H9 (cell line): ENCODE measurements around the gene GALNS. TPM values are rescaled to one million over a fixed set of nuclear protein-coding genes. Genes with fewer than 3 reads are reported as not detected.

Experiments used
- DNase-seq: peaks from one replicate; pipeline ENCODE4 v3.0.0-alpha.2; 2017
- H2AFZ ChIP-seq: one replicate; pipeline ENCODE4 v1.6.1; 2013; ENCODE audit warnings: mild to moderate bottlenecking, low read length, control low read depth, moderate library complexity
- H2AK5ac ChIP-seq: 2 replicates; pipeline ENCODE4 v1.6.1; 2013; ENCODE audit warnings: low read length, control low read depth, mixed read lengths; ENCODE audit not compliant: insufficient read length
- H2BK120ac ChIP-seq: one replicate; pipeline ENCODE4 v1.6.1; 2013; ENCODE audit warnings: low read depth, mild to moderate bottlenecking, low read length, control low read depth, inconsistent platforms; ENCODE audit not compliant: poor library complexity, severe bottlenecking
- H2BK12ac ChIP-seq: 2 replicates; pipeline ENCODE4 v1.6.1; 2013; ENCODE audit warnings: low read length, control low read depth, mixed read lengths, low read depth; ENCODE audit not compliant: insufficient read length
- H2BK15ac ChIP-seq: 2 replicates; pipeline ENCODE4 v1.6.1; 2013; ENCODE audit warnings: low read depth, low read length, control low read depth
- H2BK20ac ChIP-seq: one replicate; pipeline ENCODE4 v1.6.1; 2013; ENCODE audit warnings: low read depth, mild to moderate bottlenecking, low read length, control low read depth, inconsistent platforms; ENCODE audit not compliant: poor library complexity, severe bottlenecking
- H2BK5ac ChIP-seq: 2 replicates; pipeline ENCODE4 v1.6.1; 2013; ENCODE audit warnings: low read length, control low read depth, mixed read lengths; ENCODE audit not compliant: insufficient read length
- H3K14ac ChIP-seq: 2 replicates; pipeline ENCODE4 v1.6.1; 2013; ENCODE audit warnings: low read length, control low read depth; ENCODE audit not compliant: insufficient read depth
- H3K18ac ChIP-seq: 2 replicates; pipeline ENCODE4 v1.6.1; 2013; ENCODE audit warnings: low read depth, mild to moderate bottlenecking, mixed read lengths, low read length, control low read depth; ENCODE audit not compliant: insufficient read length
- H3K23ac ChIP-seq: 2 replicates; pipeline ENCODE4 v1.6.1; 2013; ENCODE audit warnings: low read length, control low read depth, mixed read lengths, low read depth; ENCODE audit not compliant: insufficient read length
- H3K23me2 ChIP-seq: 2 replicates; pipeline ENCODE4 v1.6.1; 2013; ENCODE audit warnings: low read depth, mild to moderate bottlenecking, mixed read lengths, low read length, control low read depth; ENCODE audit not compliant: insufficient read length, poor library complexity, severe bottlenecking
- H3K27ac ChIP-seq: 2 replicates; pipeline ENCODE4 v1.5.1; 2013; ENCODE audit warnings: low read length, control low read depth, mixed read lengths, low read depth; ENCODE audit not compliant: insufficient read length
- H3K27me3 ChIP-seq: 2 replicates; pipeline ENCODE4 v1.6.1; 2013; ENCODE audit warnings: low read length, control low read depth, inconsistent platforms; ENCODE audit not compliant: insufficient read depth
- H3K4ac ChIP-seq: 2 replicates; pipeline ENCODE4 v1.6.1; 2013; ENCODE audit warnings: low read depth, mild to moderate bottlenecking, control low read depth, inconsistent platforms, low read length, moderate library complexity
- H3K4me1 ChIP-seq: 2 replicates; pipeline ENCODE4 v1.6.1; 2013; ENCODE audit warnings: low read length, control low read depth, inconsistent platforms; ENCODE audit not compliant: insufficient read depth
- H3K4me2 ChIP-seq: 2 replicates; pipeline ENCODE4 v1.6.1; 2013; ENCODE audit warnings: low read length, control low read depth, mixed read lengths; ENCODE audit not compliant: insufficient read length, insufficient read depth
- H3K56ac ChIP-seq: 2 replicates; pipeline ENCODE4 v1.6.1; 2013; ENCODE audit warnings: low read depth, mild to moderate bottlenecking, mixed read lengths, low read length, control low read depth; ENCODE audit not compliant: insufficient read length
- H3K79me1 ChIP-seq: 2 replicates; pipeline ENCODE4 v1.6.1; 2013; ENCODE audit warnings: low read depth, mild to moderate bottlenecking, moderate library complexity, low read length, control low read depth, inconsistent platforms; ENCODE audit not compliant: insufficient read depth, poor library complexity, severe bottlenecking
- H3K79me2 ChIP-seq: 2 replicates; pipeline ENCODE4 v1.6.1; 2013; ENCODE audit warnings: low read length, control low read depth, inconsistent platforms; ENCODE audit not compliant: insufficient read depth
- H3K9ac ChIP-seq: 2 replicates; pipeline ENCODE4 v1.6.1; 2013; ENCODE audit warnings: low read length, control low read depth, mixed read lengths; ENCODE audit not compliant: insufficient read length; ENCODE audit errors: extremely low read depth
- H3K9me3 ChIP-seq: one replicate; pipeline ENCODE4 v1.6.1; 2013; ENCODE audit warnings: low read depth, low read length, inconsistent platforms; ENCODE audit not compliant: control insufficient read depth
- H3T11ph ChIP-seq: one replicate; pipeline ENCODE4 v1.6.1; 2013; ENCODE audit warnings: mild to moderate bottlenecking, low read length, control low read depth, inconsistent platforms
- H4K20me1 ChIP-seq: one replicate; pipeline ENCODE4 v1.6.1; 2013; ENCODE audit not compliant: control insufficient read depth, insufficient read length, insufficient read depth
- H4K5ac ChIP-seq: 2 replicates; pipeline ENCODE4 v1.6.1; 2013; ENCODE audit warnings: low read depth, mild to moderate bottlenecking, mixed read lengths, low read length, control low read depth; ENCODE audit not compliant: insufficient read length
- H4K8ac ChIP-seq: replicated peaks from 2 replicates; pipeline ENCODE4 v1.6.1; 2013; ENCODE audit warnings: low read length, control low read depth, mixed read lengths, low read depth; ENCODE audit not compliant: insufficient read length
- H4K91ac ChIP-seq: 2 replicates; pipeline ENCODE4 v1.6.1; 2013; ENCODE audit warnings: low read depth, mild to moderate bottlenecking, moderate library complexity, mixed read lengths, low read length, control low read depth; ENCODE audit not compliant: insufficient read length
- H3K27ac Mint-ChIP-seq, 3 experiments: 2 replicates in 2 of 3; 3 replicates in 1 of 3; pipeline ENCODE4 v1.8.0; 2020 to 2021; ENCODE audit warnings: mixed read lengths in 3 of 3, mild to moderate bottlenecking in 1 of 3, moderate library complexity in 1 of 3
- H3K27me3 Mint-ChIP-seq: 2 replicates; pipeline ENCODE4 v1.8.0; 2021; ENCODE audit warnings: low read depth, mild to moderate bottlenecking, moderate library complexity, mixed read lengths
- H3K36me3 Mint-ChIP-seq, 3 experiments: 2 replicates in 2 of 3; 3 replicates in 1 of 3; pipeline ENCODE4 v1.8.0; 2020 to 2021; ENCODE audit warnings: low read depth in 3 of 3, mixed read lengths in 3 of 3; ENCODE audit not compliant: insufficient read depth in 1 of 3
- H3K4me1 Mint-ChIP-seq, 2 experiments: 2 replicates each; pipeline ENCODE4 v1.8.0; 2020; ENCODE audit warnings: mixed read lengths in 2 of 2
- H3K4me3 Mint-ChIP-seq, 2 experiments: 2 replicates in 1 of 2; 3 replicates in 1 of 2; pipeline ENCODE4 v1.8.0; 2020 to 2021; ENCODE audit warnings: mild to moderate bottlenecking in 2 of 2, mixed read lengths in 2 of 2, moderate library complexity in 1 of 2
- H3K9me3 Mint-ChIP-seq, 2 experiments: 2 replicates in 1 of 2; 3 replicates in 1 of 2; pipeline ENCODE4 v1.8.0; 2020; ENCODE audit warnings: mild to moderate bottlenecking in 2 of 2, mixed read lengths in 2 of 2, moderate library complexity in 1 of 2
- CTCF ChIP-seq: fragments of 200-600 bp; sonication (generic); conservative IDR thresholded peaks from 3 replicates; pipeline ENCODE4 v1.8.0; 2021; ENCODE audit warnings: antibody characterized with exemption, mild to moderate bottlenecking
- total RNA-seq: library from RNA; stranded (reverse); gene quantifications from 2 replicates; pipeline ENCODE4 v1.2.1, GENCODE V29; 2021

The GALNS gene
- total RNA-seq, 1 experiment from 2014 or later: 20.3 TPM

GRCh38 chr16:88798772-88799455 lies 57.8 kb downstream of the GALNS start:
- H2BK20ac ChIP-seq: no peak overlapping the region
- H3K36me3 Mint-ChIP-seq: peaks cover 0 to 5% (median 4%) of the 10 kb centered on the region in 3 experiments; a peak in 3 of 7 replicates
- H3K4me1 Mint-ChIP-seq: peaks cover 0 to 3% of the 10 kb centered on the region in 2 experiments; a peak in 1 of 4 replicates
- no peak overlapping the region for H3K4me2 ChIP-seq
- H3K9me3 Mint-ChIP-seq: no peaks in the 10 kb centered on the region
- H3K18ac ChIP-seq: no peak overlapping the region
- no peak overlapping the region for H3K14ac ChIP-seq
- H2BK15ac ChIP-seq: no peak overlapping the region
- H3K27me3 ChIP-seq: no peaks in the 10 kb centered on the region
- H4K20me1 ChIP-seq: no peaks in the 10 kb centered on the region
- H4K8ac ChIP-seq: no peak overlapping the region
- H3K56ac ChIP-seq: no peak overlapping the region
- H2AFZ ChIP-seq: no peak overlapping the region
- no peak overlapping the region for H3K23ac ChIP-seq
- H2BK5ac ChIP-seq: no peak overlapping the region
- no peak overlapping the region for H2BK120ac ChIP-seq
- H3K23me2 ChIP-seq: peaks cover 2% of the 10 kb centered on the region
- H3K9ac ChIP-seq: no peak overlapping the region
- H3K27ac Mint-ChIP-seq: no peak overlapping the region
- H3K79me2 ChIP-seq: no peaks in the 10 kb centered on the region
- H3K79me1 ChIP-seq: no peaks in the 10 kb centered on the region
- no peak overlapping the region for H3K4me3 Mint-ChIP-seq
- no peak overlapping the region for H3T11ph ChIP-seq
- H2BK12ac ChIP-seq: no peak overlapping the region
- H3K27ac ChIP-seq: no peak overlapping the region
- H3K4ac ChIP-seq: no peak overlapping the region
- H4K91ac ChIP-seq: no peak overlapping the region
- TF ChIP-seq CTCF: no peak
- no peak overlapping the region for H2AK5ac ChIP-seq
- H3K4me1 ChIP-seq: no peaks in the 10 kb centered on the region
- H4K5ac ChIP-seq: no peak overlapping the region
- no peaks in the 10 kb centered on the region for H3K9me3 ChIP-seq
- DNase-seq: peak; percentile 23
- H3K27me3 Mint-ChIP-seq: peaks cover 4% of the 10 kb centered on the region
